H9 (cell line): ENCODE measurements around the gene SORD. TPM values are rescaled to one million over a fixed set of nuclear protein-coding genes. Genes with fewer than 3 reads are reported as not detected.

Experiments used
- DNase-seq: peaks from one replicate; pipeline ENCODE4 v3.0.0-alpha.2; 2017
- H2AFZ ChIP-seq: one replicate; pipeline ENCODE4 v1.6.1; 2013; ENCODE audit warnings: mild to moderate bottlenecking, low read length, control low read depth, moderate library complexity
- H2AK5ac ChIP-seq: 2 replicates; pipeline ENCODE4 v1.6.1; 2013; ENCODE audit warnings: low read length, control low read depth, mixed read lengths; ENCODE audit not compliant: insufficient read length
- H2BK120ac ChIP-seq: one replicate; pipeline ENCODE4 v1.6.1; 2013; ENCODE audit warnings: low read depth, mild to moderate bottlenecking, low read length, control low read depth, inconsistent platforms; ENCODE audit not compliant: poor library complexity, severe bottlenecking
- H2BK12ac ChIP-seq: 2 replicates; pipeline ENCODE4 v1.6.1; 2013; ENCODE audit warnings: low read length, control low read depth, mixed read lengths, low read depth; ENCODE audit not compliant: insufficient read length
- H2BK15ac ChIP-seq: 2 replicates; pipeline ENCODE4 v1.6.1; 2013; ENCODE audit warnings: low read depth, low read length, control low read depth
- H2BK20ac ChIP-seq: one replicate; pipeline ENCODE4 v1.6.1; 2013; ENCODE audit warnings: low read depth, mild to moderate bottlenecking, low read length, control low read depth, inconsistent platforms; ENCODE audit not compliant: poor library complexity, severe bottlenecking
- H2BK5ac ChIP-seq: 2 replicates; pipeline ENCODE4 v1.6.1; 2013; ENCODE audit warnings: low read length, control low read depth, mixed read lengths; ENCODE audit not compliant: insufficient read length
- H3K14ac ChIP-seq: 2 replicates; pipeline ENCODE4 v1.6.1; 2013; ENCODE audit warnings: low read length, control low read depth; ENCODE audit not compliant: insufficient read depth
- H3K18ac ChIP-seq: 2 replicates; pipeline ENCODE4 v1.6.1; 2013; ENCODE audit warnings: low read depth, mild to moderate bottlenecking, mixed read lengths, low read length, control low read depth; ENCODE audit not compliant: insufficient read length
- H3K23ac ChIP-seq: 2 replicates; pipeline ENCODE4 v1.6.1; 2013; ENCODE audit warnings: low read length, control low read depth, mixed read lengths, low read depth; ENCODE audit not compliant: insufficient read length
- H3K23me2 ChIP-seq: 2 replicates; pipeline ENCODE4 v1.6.1; 2013; ENCODE audit warnings: low read depth, mild to moderate bottlenecking, mixed read lengths, low read length, control low read depth; ENCODE audit not compliant: insufficient read length, poor library complexity, severe bottlenecking
- H3K27ac ChIP-seq: 2 replicates; pipeline ENCODE4 v1.5.1; 2013; ENCODE audit warnings: low read length, control low read depth, mixed read lengths, low read depth; ENCODE audit not compliant: insufficient read length
- H3K27me3 ChIP-seq: 2 replicates; pipeline ENCODE4 v1.6.1; 2013; ENCODE audit warnings: low read length, control low read depth, inconsistent platforms; ENCODE audit not compliant: insufficient read depth
- H3K4ac ChIP-seq: 2 replicates; pipeline ENCODE4 v1.6.1; 2013; ENCODE audit warnings: low read depth, mild to moderate bottlenecking, control low read depth, inconsistent platforms, low read length, moderate library complexity
- H3K4me1 ChIP-seq: 2 replicates; pipeline ENCODE4 v1.6.1; 2013; ENCODE audit warnings: low read length, control low read depth, inconsistent platforms; ENCODE audit not compliant: insufficient read depth
- H3K4me2 ChIP-seq: 2 replicates; pipeline ENCODE4 v1.6.1; 2013; ENCODE audit warnings: low read length, control low read depth, mixed read lengths; ENCODE audit not compliant: insufficient read length, insufficient read depth
- H3K56ac ChIP-seq: 2 replicates; pipeline ENCODE4 v1.6.1; 2013; ENCODE audit warnings: low read depth, mild to moderate bottlenecking, mixed read lengths, low read length, control low read depth; ENCODE audit not compliant: insufficient read length
- H3K79me1 ChIP-seq: 2 replicates; pipeline ENCODE4 v1.6.1; 2013; ENCODE audit warnings: low read depth, mild to moderate bottlenecking, moderate library complexity, low read length, control low read depth, inconsistent platforms; ENCODE audit not compliant: insufficient read depth, poor library complexity, severe bottlenecking
- H3K79me2 ChIP-seq: 2 replicates; pipeline ENCODE4 v1.6.1; 2013; ENCODE audit warnings: low read length, control low read depth, inconsistent platforms; ENCODE audit not compliant: insufficient read depth
- H3K9ac ChIP-seq: 2 replicates; pipeline ENCODE4 v1.6.1; 2013; ENCODE audit warnings: low read length, control low read depth, mixed read lengths; ENCODE audit not compliant: insufficient read length; ENCODE audit errors: extremely low read depth
- H3K9me3 ChIP-seq: one replicate; pipeline ENCODE4 v1.6.1; 2013; ENCODE audit warnings: low read depth, low read length, inconsistent platforms; ENCODE audit not compliant: control insufficient read depth
- H3T11ph ChIP-seq: one replicate; pipeline ENCODE4 v1.6.1; 2013; ENCODE audit warnings: mild to moderate bottlenecking, low read length, control low read depth, inconsistent platforms
- H4K20me1 ChIP-seq: one replicate; pipeline ENCODE4 v1.6.1; 2013; ENCODE audit not compliant: control insufficient read depth, insufficient read length, insufficient read depth
- H4K5ac ChIP-seq: 2 replicates; pipeline ENCODE4 v1.6.1; 2013; ENCODE audit warnings: low read depth, mild to moderate bottlenecking, mixed read lengths, low read length, control low read depth; ENCODE audit not compliant: insufficient read length
- H4K8ac ChIP-seq: replicated peaks from 2 replicates; pipeline ENCODE4 v1.6.1; 2013; ENCODE audit warnings: low read length, control low read depth, mixed read lengths, low read depth; ENCODE audit not compliant: insufficient read length
- H4K91ac ChIP-seq: 2 replicates; pipeline ENCODE4 v1.6.1; 2013; ENCODE audit warnings: low read depth, mild to moderate bottlenecking, moderate library complexity, mixed read lengths, low read length, control low read depth; ENCODE audit not compliant: insufficient read length
- H3K27ac Mint-ChIP-seq, 3 experiments: 2 replicates in 2 of 3; 3 replicates in 1 of 3; pipeline ENCODE4 v1.8.0; 2020 to 2021; ENCODE audit warnings: mixed read lengths in 3 of 3, mild to moderate bottlenecking in 1 of 3, moderate library complexity in 1 of 3
- H3K27me3 Mint-ChIP-seq: 2 replicates; pipeline ENCODE4 v1.8.0; 2021; ENCODE audit warnings: low read depth, mild to moderate bottlenecking, moderate library complexity, mixed read lengths
- H3K36me3 Mint-ChIP-seq, 3 experiments: 2 replicates in 2 of 3; 3 replicates in 1 of 3; pipeline ENCODE4 v1.8.0; 2020 to 2021; ENCODE audit warnings: low read depth in 3 of 3, mixed read lengths in 3 of 3; ENCODE audit not compliant: insufficient read depth in 1 of 3
- H3K4me1 Mint-ChIP-seq, 2 experiments: 2 replicates each; pipeline ENCODE4 v1.8.0; 2020; ENCODE audit warnings: mixed read lengths in 2 of 2
- H3K4me3 Mint-ChIP-seq, 2 experiments: 2 replicates in 1 of 2; 3 replicates in 1 of 2; pipeline ENCODE4 v1.8.0; 2020 to 2021; ENCODE audit warnings: mild to moderate bottlenecking in 2 of 2, mixed read lengths in 2 of 2, moderate library complexity in 1 of 2
- H3K9me3 Mint-ChIP-seq, 2 experiments: 2 replicates in 1 of 2; 3 replicates in 1 of 2; pipeline ENCODE4 v1.8.0; 2020; ENCODE audit warnings: mild to moderate bottlenecking in 2 of 2, mixed read lengths in 2 of 2, moderate library complexity in 1 of 2
- CTCF ChIP-seq: fragments of 200-600 bp; sonication (generic); conservative IDR thresholded peaks from 3 replicates; pipeline ENCODE4 v1.8.0; 2021; ENCODE audit warnings: antibody characterized with exemption, mild to moderate bottlenecking
- WGBS: extraction: QIAGEN DNeasy Blood & Tissue Kit; methylation state at CpG from one replicate; pipeline ENCODE4 v1.1.7; 2013; ENCODE audit warnings: missing lambda C conversion rate, low lambda C conversion rate, mixed read lengths; ENCODE audit not compliant: insufficient read length; ENCODE audit errors: extremely low coverage; 5-methylcytosine and 5-hydroxymethylcytosine counted together
- total RNA-seq: library from RNA; stranded (reverse); gene quantifications from 2 replicates; pipeline ENCODE4 v1.2.1, GENCODE V29; 2021

Gene SORD
- total RNA-seq, 1 experiment from 2014 or later: 35.2 TPM

GRCh38 chr15:45113380-45113990 is 90.5 kb downstream of the SORD start:
- no peak overlapping the region for H4K5ac ChIP-seq
- H3K79me2 ChIP-seq: no peaks in the 10 kb centered on the region
- no peak overlapping the region for H2BK20ac ChIP-seq
- peaks cover 2% of the 10 kb centered on the region for H3K23me2 ChIP-seq
- Mint-ChIP-seq H3K9me3 (peaks cover 6 to 13% of the 10 kb centered on the region in 2 experiments), H3K4me3 (peak overlapping the region; percentile 57 to 73), H3K27me3 (peaks cover 91% of the 10 kb centered on the region), H3K4me1 (peaks cover 20 to 38% of the 10 kb centered on the region in 2 experiments), H3K36me3 (no peaks in the 10 kb centered on the region; a peak in 2 of 7 replicates), H3K27ac (no peak overlapping the region)
- H3K9ac ChIP-seq: no peak overlapping the region
- no peak overlapping the region for H3K18ac ChIP-seq
- H3K23ac ChIP-seq: no peak overlapping the region
- no CpG with 5 or more reads among the region's 14 CpGs for WGBS
- no peak overlapping the region for H2BK120ac ChIP-seq
- TF ChIP-seq CTCF: no peak
- H3K79me1 ChIP-seq: no peaks in the 10 kb centered on the region
- no peak overlapping the region for H3K27ac ChIP-seq
- H3K4ac ChIP-seq: no peak overlapping the region
- no peak overlapping the region for H2BK5ac ChIP-seq
- no peaks in the 10 kb centered on the region for H3K9me3 ChIP-seq
- DNase-seq: no peak
- no peak overlapping the region for H2AFZ ChIP-seq
- H4K20me1 ChIP-seq: peaks cover 6% of the 10 kb centered on the region
- H4K91ac ChIP-seq: no peak overlapping the region
- no peak overlapping the region for H2BK15ac ChIP-seq
- no peak overlapping the region for H2BK12ac ChIP-seq
- no peak overlapping the region for H3K14ac ChIP-seq
- H3T11ph ChIP-seq: no peak overlapping the region
- H2AK5ac ChIP-seq: no peak overlapping the region
- H4K8ac ChIP-seq: no peak overlapping the region
- peak overlapping the region; percentile 54 for H3K4me2 ChIP-seq
- no peak overlapping the region for H3K56ac ChIP-seq
- no peaks in the 10 kb centered on the region; the same call in 1 of the 2 replicates for H3K4me1 ChIP-seq
- H3K27me3 ChIP-seq: peaks cover 78% of the 10 kb centered on the region
